T-cell (primary cell): ENCODE data around the gene PPP1R13B. TPM values are rescaled to one million over a fixed set of nuclear protein-coding genes. Genes with fewer than 3 reads are reported as not detected.

Source experiments
- ATAC-seq, 4 experiments: fragments of 200-7000 bp in 3 of 4; fragments of 150-1000 bp in 1 of 4; cut with Tn5 transposase; replicated peaks in 1 of 4; 1 replicate in 3 of 4; 2 replicates in 1 of 4; pipeline ENCODE4 v1.10.0; 2021; ENCODE audit warnings: moderate library complexity in 3 of 4, mild to moderate bottlenecking in 2 of 4, moderate number of reproducible peaks in 1 of 4
- CTCF ChIA-PET, 2 donors: fragments of 300-600 bp; sonication (Branson Sonifier 250); formaldehyde crosslinking; loops; one replicate each; lab custom pipeline; 2022; ENCODE audit warnings: antibody characterized with exemption in 2 of 2; lab: Charles Lee
- POLR2A ChIA-PET, 2 donors: fragments of 300-600 bp; sonication (Branson Sonifier 250); formaldehyde crosslinking; loops; one replicate each; lab custom pipeline; 2022; ENCODE audit warnings: antibody characterized with exemption in 2 of 2; lab: Charles Lee
- DNase-seq, 35 experiments: peaks; one replicate each; pipeline versions ENCODE4 v3.0.0 to v3.0.0-alpha.2; 2013 to 2023
- H3K27ac ChIP-seq: one replicate; pipeline ENCODE4 v1.5.1; 2013; ENCODE audit warnings: low read length
- H3K27me3 ChIP-seq, 2 experiments: replicated peaks in 1 of 2; 1 replicate in 1 of 2; 2 replicates in 1 of 2; pipeline versions ENCODE4 v1.6.1 to v1.7.0; 2013; ENCODE audit warnings: low read length in 1 of 2, mixed read lengths in 1 of 2; ENCODE audit not compliant: control insufficient read depth in 2 of 2, insufficient read depth in 2 of 2; ENCODE audit errors: extremely low read depth in 1 of 2
- H3K36me3 ChIP-seq, 2 donors: 1 replicate in 1 of 2; 2 replicates in 1 of 2; pipeline versions ENCODE4 v1.6.1 to v1.7.0; 2013; ENCODE audit warnings: low read length in 1 of 2; ENCODE audit not compliant: control insufficient read depth in 2 of 2, insufficient read depth in 1 of 2; ENCODE audit errors: extremely low read depth in 1 of 2
- H3K4me1 ChIP-seq, 2 experiments: 1 replicate in 1 of 2; 2 replicates in 1 of 2; pipeline versions ENCODE4 v1.6.1 to v1.7.0; 2013; ENCODE audit warnings: low read length in 2 of 2, mixed read lengths in 1 of 2; ENCODE audit not compliant: insufficient read depth in 2 of 2, control insufficient read depth in 1 of 2; ENCODE audit errors: extremely low read depth in 1 of 2
- H3K4me3 ChIP-seq, 2 donors: 1 replicate in 1 of 2; 2 replicates in 1 of 2; pipeline versions ENCODE4 v1.5.1 to v1.7.0; 2013; ENCODE audit warnings: mild to moderate bottlenecking in 2 of 2, low read length in 1 of 2, moderate library complexity in 1 of 2; ENCODE audit not compliant: control insufficient read depth in 1 of 2; ENCODE audit errors: extremely low read depth in 1 of 2
- H3K9me3 ChIP-seq: 2 replicates; pipeline ENCODE4 v1.7.0; 2013
- H3K27ac Mint-ChIP-seq, 2 donors: one replicate each; pipeline ENCODE4 v1.8.0; 2020 to 2021; ENCODE audit warnings: mild to moderate bottlenecking in 2 of 2, mixed read lengths in 2 of 2
- H3K27me3 Mint-ChIP-seq, 2 donors: one replicate each; pipeline ENCODE4 v1.8.0; 2021 to 2022; ENCODE audit warnings: mixed read lengths in 2 of 2
- H3K36me3 Mint-ChIP-seq: one replicate; pipeline ENCODE4 v1.8.0; 2021; ENCODE audit warnings: mixed read lengths
- H3K4me1 Mint-ChIP-seq, 3 donors: one replicate each; pipeline ENCODE4 v1.8.0; 2020 to 2022; ENCODE audit warnings: mixed read lengths in 3 of 3, mild to moderate bottlenecking in 1 of 3
- H3K4me3 Mint-ChIP-seq, 3 donors: one replicate each; pipeline ENCODE4 v1.8.0; 2020 to 2022; ENCODE audit warnings: mild to moderate bottlenecking in 3 of 3, mixed read lengths in 3 of 3, moderate library complexity in 3 of 3
- H3K9me3 Mint-ChIP-seq, 3 donors: one replicate each; pipeline ENCODE4 v1.8.0; 2020 to 2022; ENCODE audit warnings: mixed read lengths in 3 of 3
- WGBS: methylation state at CpG from one replicate; pipeline ENCODE4 v1.1.5; 2013; ENCODE audit warnings: missing lambda C conversion rate; ENCODE audit not compliant: insufficient coverage; 5-methylcytosine and 5-hydroxymethylcytosine counted together
- total RNA-seq, 35 experiments: library from RNA in 6 of 35; stranded (reverse) in 6 of 35; fragments of 120-200 nt in 1 of 35; gene quantifications; one replicate each; pipeline versions ENCODE4 v1.2.1 to v1.2.4 and lab custom pipeline; 2013 to 2026

The PPP1R13B gene
- total RNA-seq, 5 donors from 2014 or later (not counting 1 experiment from before 2014, with no cell fraction given): 23.8 to 32.4 (median 29.9) TPM

- Histone ChIP-seq H3K27ac (no peak overlapping the region), H3K36me3 (peaks cover 0 to 3% of the 10 kb centered on the region in 2 donors), H3K9me3 (no peaks in the 10 kb centered on the region), H3K4me1 (peaks cover under 1 to 11% of the 10 kb centered on the region in 2 experiments), H3K4me3 (no peak overlapping the region), H3K27me3 (no peaks in the 10 kb centered on the region)
- peaks cover 31 to 41% (median 36%) of the 10 kb centered on the region in 3 donors for H3K4me1 Mint-ChIP-seq
- no peaks in the 10 kb centered on the region for H3K9me3 Mint-ChIP-seq
- POLR2A ChIA-PET: no interaction called here
- H3K4me3 Mint-ChIP-seq: no peak overlapping the region
- no peaks in the 10 kb centered on the region for H3K36me3 Mint-ChIP-seq
- H3K27ac Mint-ChIP-seq: no peak overlapping the region
- DNase-seq (no peak), ATAC-seq (no peak)
- H3K27me3 Mint-ChIP-seq: no peaks in the 10 kb centered on the region
- CTCF ChIA-PET: interaction anchor here in 1 of 2 donors (0.8 kb wide), 1 partner anchor 16 kb away, joined by 3 read pairs; no protein-coding TSS in a partner anchor
- 87% methylated on average over 17 of the region's 26 CpGs for WGBS
These were observed 125.8 kb downstream of the PPP1R13B start for GRCh38 chr14:103721334-103722120.

GRCh38 chr14:103719751-103720150, 127.6 kb downstream of the PPP1R13B start:
- no peak overlapping the region for H3K27ac ChIP-seq
- H3K4me1 Mint-ChIP-seq: peaks cover 38 to 43% (median 41%) of the 10 kb centered on the region in 3 donors
- ATAC-seq: no peak
- H3K4me3 Mint-ChIP-seq: no peak overlapping the region
- DNase-seq: no peak
- H3K27ac Mint-ChIP-seq: no peak overlapping the region
- H3K27me3 Mint-ChIP-seq: no peaks in the 10 kb centered on the region
- ChIA-PET POLR2A (interaction anchor here in 1 of 2 donors (0.6 kb wide), 1 partner anchor 25 kb away, joined by 3 read pairs; no protein-coding TSS in a partner anchor), CTCF (no interaction called here)
- no peaks in the 10 kb centered on the region for H3K36me3 Mint-ChIP-seq
- peaks cover 0 to 3% of the 10 kb centered on the region in 2 donors for H3K36me3 ChIP-seq
- H3K4me1 ChIP-seq: peaks cover 3 to 16% of the 10 kb centered on the region in 2 experiments
- no peaks in the 10 kb centered on the region for H3K27me3 ChIP-seq
- WGBS: 28% methylated on average over 3 of the region's 8 CpGs
- H3K9me3 ChIP-seq: no peaks in the 10 kb centered on the region
- no peak overlapping the region for H3K4me3 ChIP-seq
- no peaks in the 10 kb centered on the region for H3K9me3 Mint-ChIP-seq

- Mint-ChIP-seq H3K4me3 (no peak overlapping the region), H3K9me3 (no peaks in the 10 kb centered on the region), H3K4me1 (peaks cover 38 to 50% (median 48%) of the 10 kb centered on the region in 3 donors), H3K36me3 (no peaks in the 10 kb centered on the region), H3K27me3 (no peaks in the 10 kb centered on the region), H3K27ac (peak overlapping the region in 1 of 2 donors; percentile 28)
- 97% methylated on average over 16 of the region's 16 CpGs for WGBS
- H3K4me3 ChIP-seq: no peak overlapping the region
- DNase-seq: no peak
- H3K27me3 ChIP-seq: no peaks in the 10 kb centered on the region
- POLR2A ChIA-PET: interaction anchor here in 1 of 2 donors (0.7 kb wide), 1 partner anchor 16 kb away, joined by 8 read pairs; no protein-coding TSS in a partner anchor
- ATAC-seq: no peak
- no peaks in the 10 kb centered on the region for H3K36me3 ChIP-seq
- H3K4me1 ChIP-seq: peaks cover 5 to 28% of the 10 kb centered on the region in 2 experiments
- no peaks in the 10 kb centered on the region for H3K9me3 ChIP-seq
- no peak overlapping the region for H3K27ac ChIP-seq
- CTCF ChIA-PET: no interaction called here
These were observed 128.8 kb downstream of the PPP1R13B start for GRCh38 chr14:103718572-103718971.

GRCh38 chr14:103716899-103717411, 130.4 kb downstream of the PPP1R13B start:
- peak overlapping the region; percentile 74 to 90 (median 84) for H3K4me3 Mint-ChIP-seq
- H3K9me3 ChIP-seq: no peaks in the 10 kb centered on the region
- H3K36me3 Mint-ChIP-seq: no peaks in the 10 kb centered on the region
- no peaks in the 10 kb centered on the region for H3K9me3 Mint-ChIP-seq
- no peak overlapping the region for H3K27ac Mint-ChIP-seq
- peaks cover 5 to 37% of the 10 kb centered on the region in 2 experiments for H3K4me1 ChIP-seq
- H3K27me3 ChIP-seq: no peaks in the 10 kb centered on the region
- CTCF ChIA-PET: no interaction called here
- peak overlapping the region in 1 of 2 donors; percentile 40 for H3K4me3 ChIP-seq
- ATAC-seq (no peak), DNase-seq (no peak)
- H3K4me1 Mint-ChIP-seq: peaks cover 44 to 59% (median 59%) of the 10 kb centered on the region in 3 donors
- 88% methylated on average over 10 of the region's 17 CpGs for whole genome bisulfite sequencing
- POLR2A ChIA-PET: no interaction called here
- no peaks in the 10 kb centered on the region for H3K27me3 Mint-ChIP-seq
- H3K27ac ChIP-seq: no peak overlapping the region
- no peaks in the 10 kb centered on the region for H3K36me3 ChIP-seq

- POLR2A ChIA-PET: no interaction called here
- Histone ChIP-seq H3K36me3 (no peaks in the 10 kb centered on the region), H3K27me3 (no peaks in the 10 kb centered on the region), H3K27ac (no peak overlapping the region), H3K9me3 (no peaks in the 10 kb centered on the region), H3K4me3 (peak overlapping the region; percentile 40 to 67), H3K4me1 (peaks cover 5 to 41% of the 10 kb centered on the region in 2 experiments)
- Mint-ChIP-seq H3K36me3 (no peaks in the 10 kb centered on the region), H3K27ac (no peak overlapping the region), H3K27me3 (no peaks in the 10 kb centered on the region), H3K9me3 (no peaks in the 10 kb centered on the region), H3K4me3 (peak overlapping the region; percentile 74 to 90 (median 84)), H3K4me1 (peaks cover 44 to 62% (median 55%) of the 10 kb centered on the region in 3 donors)
- 5% methylated on average over 66 of the region's 72 CpGs for WGBS
- CTCF ChIA-PET: no interaction called here
- DNase-seq (peak in 7 of 35 experiments; percentile 3 to 28 (median 8)), ATAC-seq (peak in 2 of 4 experiments; percentile 5 to 9)
These were observed 131.1 kb downstream of the PPP1R13B start for GRCh38 chr14:103716091-103716801.
